Astrocyte of the spinal cord (primary cell): ENCODE results near the gene SLC6A3.

ENCODE experiments used
- DNase-seq: peaks from one replicate; pipeline ENCODE4 v3.0.0; 2011; ENCODE audit warnings: low read depth, low spot score
- H3K4me3 ChIP-seq: 2 replicates; pipeline ENCODE4 v1.5.1; 2011; ENCODE audit warnings: low read depth, mild to moderate bottlenecking, low read length, moderate library complexity
- CTCF ChIP-seq: IDR thresholded peaks from 2 replicates; pipeline ENCODE4 v1.5.1; 2012; ENCODE audit warnings: low read depth, mild to moderate bottlenecking, low read length, inconsistent platforms
- in situ Hi-C: cut with HindIII; loops from 2 replicates; pipeline ENCODE4 v1.10.0; 2017; ENCODE audit warnings: low sequenced_read_pairs

Gene SLC6A3

GRCh38 chr5:1431021-1431811 is 14.0 kb downstream of the SLC6A3 start:
- no peak for TF ChIP-seq CTCF
- DNase-seq = no peak
- H3K4me3 ChIP-seq = no peak overlapping the region
- in situ Hi-C loops = no loop called here

- no peak overlapping the region for H3K4me3 ChIP-seq
- in situ Hi-C loops = no loop called here
- DNase-seq = no peak
- TF ChIP-seq CTCF = no peak
Measured at GRCh38 chr5:1430121-1430795, 15.0 kb downstream of the SLC6A3 start.

GRCh38 chr5:1429496-1429895 is 15.7 kb downstream of the SLC6A3 start:
- TF ChIP-seq CTCF = no peak
- no peak for DNase-seq
- in situ Hi-C loops = no loop called here
- H3K4me3 ChIP-seq = no peak overlapping the region

- in situ Hi-C loops = no loop called here
- H3K4me3 ChIP-seq = no peak overlapping the region
- no peak for DNase-seq
- no peak for TF ChIP-seq CTCF
Measured at GRCh38 chr5:1429066-1429465, 16.2 kb downstream of the SLC6A3 start.

GRCh38 chr5:1428107-1428506 is 17.1 kb downstream of the SLC6A3 start:
- no peak for DNase-seq
- in situ Hi-C loops = no loop called here
- TF ChIP-seq CTCF = no peak
- H3K4me3 ChIP-seq = no peak overlapping the region

- no peak for TF ChIP-seq CTCF
- no peak for DNase-seq
- in situ Hi-C loops = no loop called here
- no peak overlapping the region for H3K4me3 ChIP-seq
Measured at GRCh38 chr5:1424716-1425115, 20.5 kb downstream of the SLC6A3 start.
